Measurements from ENCODE around the gene ARL3. TPM values are rescaled to one million over a fixed set of nuclear protein-coding genes. Genes with fewer than 3 reads are reported as not detected.
"Not testable (repeated sequence)": the region's sequence is repeated elsewhere in the genome, so short reads cannot be mapped to it uniquely, and the experiment has no call there.

ARL3 gene
- total RNA-seq, 1 experiment from 2014 or later = 13.3 TPM

- CTCF ChIA-PET = interaction anchor here (1.1 to 1.9 kb wide), 2 partner anchors 18 to 193 kb away, joined by 4 to 9 read pairs; partner anchors contain the start of gene SUFU
- DNase-seq (ENCODE audit: low spot score) (no peak), ATAC-seq (no peak)
- H3K27me3 Mint-ChIP-seq (ENCODE audit: low read depth) = no peaks in the 10 kb centered on the region
- H3K9me3 Mint-ChIP-seq = no peaks in the 10 kb centered on the region
- H3K36me3 Mint-ChIP-seq = peaks cover 36% of the 10 kb centered on the region
- TF ChIP-seq IRF1 (CRISPR knock-in tag; IDR thresholded peaks at IDR 0.05) = no peak
- no peak for TF ChIP-seq CBFB (CRISPR knock-in tag; IDR thresholded peaks at IDR 0.05; ENCODE audit: low read depth)
- TF ChIP-seq PRDM15 (CRISPR knock-in tag; IDR thresholded peaks at IDR 0.05) = no peak
- TF ChIP-seq TEAD4 (CRISPR knock-in tag; IDR thresholded peaks at IDR 0.05) = no peak
- no peak for TF ChIP-seq NFATC4 (CRISPR knock-in tag; IDR thresholded peaks at IDR 0.05)
- TF ChIP-seq SMAD3 (CRISPR knock-in tag; IDR thresholded peaks at IDR 0.05; ENCODE audit: borderline replicate concordance) = no peak
- no peak overlapping the region for H3K27ac Mint-ChIP-seq
- POLR2A ChIA-PET = no interaction called here
- 0 out of 2 replicates have a peak, but pooled peaks cover 4% of the 10 kb centered on the region for H3K4me1 Mint-ChIP-seq
- no peak overlapping the region for H3K4me3 Mint-ChIP-seq
These were observed 17.5 kb downstream of the ARL3 start for GRCh38 chr10:102696736-102697135.

- CTCF ChIA-PET = interaction anchor here (1.1 kb wide), 2 partner anchors 20 to 51 kb away, joined by 3 read pairs; no protein-coding TSS in a partner anchor
- H3K27ac Mint-ChIP-seq; DNase-seq (ENCODE audit: low spot score); ATAC-seq; POLR2A ChIA-PET; H3K4me1 Mint-ChIP-seq; H3K27me3 Mint-ChIP-seq (ENCODE audit: low read depth); H3K9me3 Mint-ChIP-seq; H3K4me3 Mint-ChIP-seq: not testable (repeated sequence)
- H3K36me3 Mint-ChIP-seq = peaks cover 36% of the 10 kb centered on the region
These were observed 18.8 kb downstream of the ARL3 start for GRCh38 chr10:102695401-102695800.

- no peaks in the 10 kb centered on the region for H3K4me1 Mint-ChIP-seq
- ChIA-PET POLR2A (no interaction called here), CTCF (no interaction called here)
- H3K36me3 Mint-ChIP-seq = peaks cover 11% of the 10 kb centered on the region
- ATAC-seq (no peak), DNase-seq (ENCODE audit: low spot score) (no peak)
- peak overlapping the region; percentile 73; the same call in 1 of the 2 replicates for H3K27ac Mint-ChIP-seq
- H3K27me3 Mint-ChIP-seq (ENCODE audit: low read depth) = no peaks in the 10 kb centered on the region
- no peak overlapping the region for H3K4me3 Mint-ChIP-seq
- H3K9me3 Mint-ChIP-seq = no peaks in the 10 kb centered on the region
- no peak for TF ChIP-seq IRF1 (CRISPR knock-in tag; IDR thresholded peaks at IDR 0.05)
- no peak for TF ChIP-seq USF1 (CRISPR knock-in tag; IDR thresholded peaks at IDR 0.05)
- TF ChIP-seq MYBL2 (CRISPR knock-in tag; IDR thresholded peaks at IDR 0.05) = no peak
- no peak for TF ChIP-seq TEAD1 (CRISPR knock-in tag; IDR thresholded peaks at IDR 0.05)
- no peak for TF ChIP-seq HMGXB4 (CRISPR knock-in tag; IDR thresholded peaks at IDR 0.05)
- no peak for TF ChIP-seq ZNF396 (CRISPR knock-in tag; IDR thresholded peaks at IDR 0.05; ENCODE audit: borderline replicate concordance)
- no peak for TF ChIP-seq MXD4 (CRISPR knock-in tag; IDR thresholded peaks at IDR 0.05; ENCODE audit: borderline replicate concordance)
- TF ChIP-seq ZNF263 (CRISPR knock-in tag; IDR thresholded peaks at IDR 0.05; ENCODE audit: low read depth) = no peak
- TF ChIP-seq CDX4 (CRISPR knock-in tag; IDR thresholded peaks at IDR 0.05; ENCODE audit: borderline replicate concordance) = no peak
- TF ChIP-seq TCF7 (CRISPR knock-in tag; IDR thresholded peaks at IDR 0.05; ENCODE audit: low read depth) = no peak
- TF ChIP-seq ETV6 (CRISPR knock-in tag; IDR thresholded peaks at IDR 0.05) = no peak
- no peak for TF ChIP-seq ZBTB43 (CRISPR knock-in tag; IDR thresholded peaks at IDR 0.05)
- TF ChIP-seq E2F1 (CRISPR knock-in tag; IDR thresholded peaks at IDR 0.05) = no peak
- TF ChIP-seq MAX (CRISPR knock-in tag; IDR thresholded peaks at IDR 0.05) = no peak
These were observed 22.7 kb downstream of the ARL3 start for GRCh38 chr10:102691285-102692066.

Measured in WTC11 (cell line).